IMR-90 (cell line): ENCODE results near the gene COX8A. TPM values are rescaled to one million over a fixed set of nuclear protein-coding genes. Genes with fewer than 3 reads are reported as not detected.

ENCODE experiments used
- ATAC-seq: fragments of 200-7000 bp; cut with Tn5 transposase; 2 replicates; pipeline ENCODE4 v1.9.1; 2020; ENCODE audit warnings: low read depth, mild to moderate bottlenecking, moderate library complexity
- BruUV-seq: library from RNA; stranded (reverse); fragments of 400-500 nt; replicated peaks from 2 replicates; lab custom pipeline; 2021; lab: Mats Ljungman, UMichigan
- CTCF ChIA-PET: fragments of 300-600 bp; formaldehyde crosslinking; extraction: SDS; loops from one replicate; lab custom pipeline; 2021; ENCODE audit warnings: antibody characterized with exemption; lab: Yijun Ruan, JAX
- POLR2A ChIA-PET: fragments of 300-600 bp; sonication (Branson Sonifier 250); formaldehyde crosslinking; loops from one replicate; lab custom pipeline; 2022; ENCODE audit warnings: antibody characterized with exemption; ENCODE audit not compliant: unreplicated experiment; lab: Charles Lee
- DNase-seq: peaks from one replicate; pipeline ENCODE4 v3.0.0; 2013
- H2AFZ ChIP-seq: replicated peaks from 2 replicates; pipeline ENCODE3; 2013; ENCODE audit warnings: low read length, mild to moderate bottlenecking; ENCODE audit not compliant: poor library complexity
- H2AK5ac ChIP-seq: 2 replicates; pipeline ENCODE4 v1.6.1; 2013; ENCODE audit warnings: low read depth, low read length, inconsistent platforms
- H2AK9ac ChIP-seq: replicated peaks from 2 replicates; pipeline ENCODE3; 2013; ENCODE audit warnings: mild to moderate bottlenecking, low read depth, low read length, moderate library complexity; ENCODE audit not compliant: poor library complexity
- H2BK120ac ChIP-seq: 2 replicates; pipeline ENCODE4 v1.6.1; 2013; ENCODE audit warnings: low read depth, low read length, inconsistent platforms
- H2BK15ac ChIP-seq: 3 replicates; pipeline ENCODE4 v1.6.1; 2013; ENCODE audit warnings: low read depth, low read length, inconsistent platforms
- H2BK20ac ChIP-seq: 2 replicates; pipeline ENCODE4 v1.6.1; 2013; ENCODE audit warnings: low read depth, mild to moderate bottlenecking, inconsistent platforms, low read length, moderate library complexity
- H2BK5ac ChIP-seq: 2 replicates; pipeline ENCODE4 v1.6.1; 2013; ENCODE audit warnings: mild to moderate bottlenecking, low read depth, low read length, inconsistent platforms; ENCODE audit not compliant: poor library complexity, severe bottlenecking
- H3K14ac ChIP-seq: replicated peaks from 2 replicates; pipeline ENCODE4 v1.6.1; 2013; ENCODE audit warnings: low read depth, low read length, inconsistent platforms
- H3K18ac ChIP-seq: 2 replicates; pipeline ENCODE4 v1.6.1; 2013; ENCODE audit warnings: low read depth, low read length, control low read depth
- H3K23ac ChIP-seq: 2 replicates; pipeline ENCODE4 v1.6.1; 2013; ENCODE audit warnings: low read depth, low read length, inconsistent platforms
- H3K27ac ChIP-seq: 2 replicates; pipeline ENCODE4 v1.5.1; 2013; ENCODE audit warnings: mild to moderate bottlenecking, control low read depth, low read length; ENCODE audit not compliant: insufficient read depth
- H3K27me3 ChIP-seq: 2 replicates; pipeline ENCODE4 v1.6.1; 2013; ENCODE audit warnings: low read length; ENCODE audit not compliant: control insufficient read depth, insufficient read depth
- H3K36me3 ChIP-seq: 2 replicates; pipeline ENCODE4 v1.6.1; 2013; ENCODE audit warnings: low read length, mixed read lengths; ENCODE audit not compliant: control insufficient read depth, insufficient read depth
- H3K4ac ChIP-seq: 2 replicates; pipeline ENCODE4 v1.6.1; 2013; ENCODE audit warnings: low read depth, low read length, inconsistent platforms
- H3K4me1 ChIP-seq: 2 replicates; pipeline ENCODE4 v1.6.1; 2013; ENCODE audit warnings: low read length, mixed read lengths; ENCODE audit not compliant: control insufficient read depth, insufficient read depth
- H3K4me2 ChIP-seq: 2 replicates; pipeline ENCODE4 v1.6.1; 2013; ENCODE audit warnings: low read depth, mild to moderate bottlenecking, control low read depth, low read length, moderate library complexity
- H3K4me3 ChIP-seq: 2 replicates; pipeline ENCODE4 v1.5.1; 2013; ENCODE audit warnings: low read depth, mild to moderate bottlenecking, control low read depth, low read length, moderate library complexity; ENCODE audit not compliant: insufficient read depth
- H3K56ac ChIP-seq: 2 replicates; pipeline ENCODE4 v1.6.1; 2013; ENCODE audit warnings: low read length, inconsistent platforms; ENCODE audit not compliant: insufficient read depth; ENCODE audit errors: extremely low read depth
- H3K79me1 ChIP-seq, 2 experiments: 2 replicates each; pipeline ENCODE4 v1.6.1; 2013; ENCODE audit warnings: low read length in 2 of 2, inconsistent platforms in 1 of 2, low read depth in 1 of 2
- H3K9ac ChIP-seq: 2 replicates; pipeline ENCODE4 v1.6.1; 2013; ENCODE audit warnings: low read depth, low read length, control low read depth
- H3K9me1 ChIP-seq: 2 replicates; pipeline ENCODE4 v1.6.1; 2013; ENCODE audit warnings: low read length, inconsistent platforms; ENCODE audit not compliant: insufficient read depth
- H3K9me3 ChIP-seq: 2 replicates; pipeline ENCODE4 v1.6.1; 2013; ENCODE audit warnings: low read length; ENCODE audit not compliant: control insufficient read depth, insufficient read depth
- H4K20me1 ChIP-seq: 2 replicates; pipeline ENCODE4 v1.6.1; 2013; ENCODE audit warnings: low read length, inconsistent platforms; ENCODE audit not compliant: insufficient read depth
- H4K5ac ChIP-seq: 2 replicates; pipeline ENCODE4 v1.6.1; 2013; ENCODE audit warnings: mild to moderate bottlenecking, low read depth, low read length, control low read depth
- H4K8ac ChIP-seq, 2 experiments: 2 replicates each; pipeline ENCODE4 v1.6.1; 2013; ENCODE audit warnings: low read depth in 2 of 2, low read length in 2 of 2, control low read depth in 1 of 2, inconsistent platforms in 1 of 2
- H4K91ac ChIP-seq: 2 replicates; pipeline ENCODE4 v1.6.1; 2013; ENCODE audit warnings: low read depth, low read length, inconsistent platforms; ENCODE audit not compliant: insufficient read depth
- BHLHE40 ChIP-seq: fragments of 150-350 bp; IDR thresholded peaks from 2 replicates; pipeline ENCODE4 v1.6.1; 2016; ENCODE audit warnings: mild to moderate bottlenecking, low read depth, low read length
- CEBPB ChIP-seq: IDR thresholded peaks from 2 replicates; pipeline ENCODE4 v1.6.1; 2012; ENCODE audit warnings: low read depth, low read length, improper control_type of control experiment
- CHD1 ChIP-seq: IDR thresholded peaks from 2 replicates; pipeline ENCODE4 v1.6.1; 2012; ENCODE audit warnings: low read depth, low read length, improper control_type of control experiment
- FOS ChIP-seq: fragments of 150-350 bp; IDR thresholded peaks from 2 replicates; pipeline ENCODE4 v1.6.1; 2016; ENCODE audit warnings: low read depth, low read length
- MAFK ChIP-seq: IDR thresholded peaks from 2 replicates; pipeline ENCODE4 v1.6.1; 2012; ENCODE audit warnings: low read depth, low read length, improper control_type of control experiment
- MAZ ChIP-seq: IDR thresholded peaks from 2 replicates; pipeline ENCODE4 v1.6.1; 2012; ENCODE audit warnings: low read depth, mild to moderate bottlenecking, low read length, improper control_type of control experiment, moderate library complexity, borderline replicate concordance
- MXI1 ChIP-seq: IDR thresholded peaks from 2 replicates; pipeline ENCODE4 v1.6.1; 2012; ENCODE audit warnings: low read depth, mild to moderate bottlenecking, low read length, moderate library complexity, borderline replicate concordance
- NFE2L2 ChIP-seq: fragments of 150-350 bp; IDR thresholded peaks from 2 replicates; pipeline ENCODE4 v1.6.1; 2016; ENCODE audit warnings: low read depth, mild to moderate bottlenecking, low read length
- POLR2A ChIP-seq: IDR thresholded peaks from 2 replicates; pipeline ENCODE4 v1.6.1; 2012; ENCODE audit warnings: mild to moderate bottlenecking, low read depth, low read length
- RAD21 ChIP-seq: IDR thresholded peaks from 2 replicates; pipeline ENCODE4 v1.6.1; 2012; ENCODE audit warnings: low read length, improper control_type of control experiment
- RCOR1 ChIP-seq: IDR thresholded peaks from 2 replicates; pipeline ENCODE4 v1.6.1; 2012; ENCODE audit warnings: mild to moderate bottlenecking, low read length, improper control_type of control experiment; ENCODE audit not compliant: insufficient replicate concordance
- RFX5 ChIP-seq: IDR thresholded peaks from 2 replicates; pipeline ENCODE4 v1.8.0; 2012; ENCODE audit warnings: low read depth, mild to moderate bottlenecking, low read length, moderate library complexity
- SMC3 ChIP-seq: fragments of 150-350 bp; IDR thresholded peaks from 2 replicates; pipeline ENCODE4 v1.6.1; 2016; ENCODE audit warnings: low read depth, mild to moderate bottlenecking, antibody characterized with exemption, low read length, moderate library complexity
- WGBS, 2 experiments: methylation state at CpG; one replicate each; pipeline versions ENCODE4 v1.1.5 to v1.1.7; 2013; ENCODE audit warnings: missing lambda C conversion rate in 2 of 2; ENCODE audit not compliant: insufficient read length in 1 of 2; ENCODE audit errors: extremely low coverage in 2 of 2; 5-methylcytosine and 5-hydroxymethylcytosine counted together
- dilution Hi-C: fragments of 300-500 bp; cut with HindIII; formaldehyde crosslinking; loops from one replicate; pipeline ENCODE4 v1.14.3; 2018; ENCODE audit warnings: low sequenced_read_pairs; ENCODE audit not compliant: unreplicated experiment
- in situ Hi-C: fragments of 300-500 bp; cut with MboI; formaldehyde crosslinking; loops from 3 replicates; pipeline ENCODE4 v1.14.3; 2019; ENCODE audit warnings: low sequenced_read_pairs, inconsistent platforms, mixed read lengths
- intact Hi-C: fragments of 100-400 bp; cut with micrococcal nuclease; formaldehyde crosslinking; loops from 2 replicates; pipeline ENCODE4 v1.10.0; 2022
- polyA plus RNA-seq, 3 experiments: library from polyadenylated mRNA; depleted of rRNA; stranded (reverse); fragments of >200 nt; gene quantifications; 2 replicates each; pipeline ENCODE4 v1.2.3, GENCODE V29; 2012; ENCODE audit warnings: low replicate concordance in 1 of 3
- total RNA-seq: library from RNA; depleted of rRNA; stranded (reverse); fragments of >200 nt; gene quantifications from 2 replicates; pipeline ENCODE4 v1.2.3, GENCODE V29; 2012
- TF ChIP-seq, protein P1 (sequence below): fragments of 150-350 bp; IDR thresholded peaks from 2 replicates; pipeline ENCODE4 v1.6.1; 2017; ENCODE audit warnings: mild to moderate bottlenecking, antibody characterized with exemption, low read length, low read depth
- TF ChIP-seq, protein P2 (sequence below): fragments of 150-350 bp; IDR thresholded peaks from 2 replicates; pipeline ENCODE4 v1.6.1; 2016; ENCODE audit warnings: low read depth, mild to moderate bottlenecking, low read length, moderate library complexity, borderline replicate concordance

The COX8A gene
- total and polyA plus RNA-seq, 2 of the 4 experiments (the other 2 are of a cell fraction), result 250 to 598 TPM

DNA sequence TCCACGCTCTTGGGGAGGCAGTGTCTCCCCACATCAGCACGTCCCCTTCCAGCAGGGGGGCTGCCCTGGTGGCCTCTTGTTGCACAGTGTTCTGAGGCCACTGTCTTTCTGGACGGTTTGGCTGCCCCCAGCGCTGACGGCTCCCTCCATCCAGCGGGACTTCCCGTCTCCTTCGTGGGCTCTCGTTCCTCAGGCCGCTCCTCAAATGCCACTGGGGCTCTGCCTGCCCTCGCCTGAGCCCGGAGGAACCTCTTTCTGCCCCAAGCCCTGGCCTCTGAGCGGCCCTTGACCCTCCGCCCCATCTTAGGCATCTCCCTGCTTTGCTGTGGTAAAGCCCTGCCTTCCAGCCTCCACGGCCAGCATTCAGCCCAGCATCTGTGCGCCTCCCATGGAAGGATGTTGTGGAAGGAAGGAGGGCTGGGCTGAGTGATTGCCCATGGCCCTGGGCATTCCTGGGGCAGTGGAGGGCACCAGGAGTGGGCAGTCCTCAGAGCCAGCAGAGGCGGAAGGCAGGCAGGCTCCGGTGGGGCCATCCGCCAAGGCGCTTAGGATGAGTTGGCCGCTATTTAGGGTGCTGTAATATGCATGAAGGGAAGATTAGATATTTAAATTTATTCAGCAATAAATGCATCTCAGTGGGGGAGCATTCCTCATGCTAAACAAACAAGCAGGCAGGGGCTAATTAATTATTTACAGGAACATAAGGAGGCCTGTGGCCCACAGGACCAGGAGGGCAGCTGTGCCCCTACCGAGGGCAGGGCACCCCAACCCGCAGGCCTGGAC lies 29.6 kb downstream of the COX8A start:
- dilution Hi-C loops, result no loop called here
- Histone ChIP-seq H3K14ac (no peak overlapping the region), H3K9me1 (0 out of 2 replicates have a peak, but pooled peaks cover 3% of the 10 kb centered on the region), H3K27me3 (no peaks in the 10 kb centered on the region), H2BK20ac (no peak overlapping the region), H3K9me3 (no peaks in the 10 kb centered on the region), H3K56ac (no peak overlapping the region), H4K91ac (no peak overlapping the region), H4K8ac (no peak overlapping the region), H2BK120ac (no peak overlapping the region), H3K4me1 (peaks cover 11% of the 10 kb centered on the region), H2BK15ac (no peak overlapping the region), H3K79me1 (peaks cover 0 to 4% of the 10 kb centered on the region in 2 experiments; a peak in 1 of 4 replicates), H2AFZ (no peak overlapping the region), H3K18ac (no peak overlapping the region), H2AK9ac (no peak overlapping the region), H2AK5ac (no peak overlapping the region), H3K9ac (no peak overlapping the region), H3K4ac (no peak overlapping the region), H3K4me3 (no peak overlapping the region), H4K5ac (no peak overlapping the region), H2BK5ac (no peak overlapping the region), H3K27ac (no peak overlapping the region), H3K4me2 (no peak overlapping the region), H3K23ac (no peak overlapping the region), H4K20me1 (peaks cover 6% of the 10 kb centered on the region), H3K36me3 (peaks cover 3% of the 10 kb centered on the region; the same call in 1 of the 2 replicates)
- 78% methylated on average over 9 of the region's 23 CpGs; no CpG with 5 or more reads in 1 of the 2 experiments for whole genome bisulfite sequencing, 2 experiments
- no TSS peak for BruUV-seq
- ATAC-seq (no peak), DNase-seq (no peak)
- POLR2A ChIA-PET, result no interaction called here
- in situ Hi-C loops, result no loop called here
- intact Hi-C loops, result loop anchor here (1.0 to 10.0 kb wide), 2 partner anchors 144 to 301 kb away; partner anchors contain the start of genes CATSPERZ and ESRRA
- CTCF ChIA-PET, result no interaction called here
- TF ChIP-seq MXI1 (no peak), CHD1 (no peak), RAD21 (no peak), MAZ (no peak), POLR2A (no peak), BHLHE40 (no peak), RFX5 (no peak), RCOR1 (no peak), NFE2L2 (no peak), SMC3 (no peak), CEBPB (no peak), MAFK (no peak), FOS (no peak)
- TF ChIP-seq, protein P1, sequence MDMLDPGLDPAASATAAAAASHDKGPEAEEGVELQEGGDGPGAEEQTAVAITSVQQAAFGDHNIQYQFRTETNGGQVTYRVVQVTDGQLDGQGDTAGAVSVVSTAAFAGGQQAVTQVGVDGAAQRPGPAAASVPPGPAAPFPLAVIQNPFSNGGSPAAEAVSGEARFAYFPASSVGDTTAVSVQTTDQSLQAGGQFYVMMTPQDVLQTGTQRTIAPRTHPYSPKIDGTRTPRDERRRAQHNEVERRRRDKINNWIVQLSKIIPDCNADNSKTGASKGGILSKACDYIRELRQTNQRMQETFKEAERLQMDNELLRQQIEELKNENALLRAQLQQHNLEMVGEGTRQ, result no peak
- TF ChIP-seq, protein P2, sequence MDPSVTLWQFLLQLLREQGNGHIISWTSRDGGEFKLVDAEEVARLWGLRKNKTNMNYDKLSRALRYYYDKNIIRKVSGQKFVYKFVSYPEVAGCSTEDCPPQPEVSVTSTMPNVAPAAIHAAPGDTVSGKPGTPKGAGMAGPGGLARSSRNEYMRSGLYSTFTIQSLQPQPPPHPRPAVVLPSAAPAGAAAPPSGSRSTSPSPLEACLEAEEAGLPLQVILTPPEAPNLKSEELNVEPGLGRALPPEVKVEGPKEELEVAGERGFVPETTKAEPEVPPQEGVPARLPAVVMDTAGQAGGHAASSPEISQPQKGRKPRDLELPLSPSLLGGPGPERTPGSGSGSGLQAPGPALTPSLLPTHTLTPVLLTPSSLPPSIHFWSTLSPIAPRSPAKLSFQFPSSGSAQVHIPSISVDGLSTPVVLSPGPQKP, result no peak
